ENCODE data around the gene PRDM11. TPM values are rescaled to one million over a fixed set of nuclear protein-coding genes. Genes with fewer than 3 reads are reported as not detected.

The PRDM11 gene
- total RNA-seq, 2 donors from 2014 or later, result 23.8 to 30.5 TPM

DNA sequence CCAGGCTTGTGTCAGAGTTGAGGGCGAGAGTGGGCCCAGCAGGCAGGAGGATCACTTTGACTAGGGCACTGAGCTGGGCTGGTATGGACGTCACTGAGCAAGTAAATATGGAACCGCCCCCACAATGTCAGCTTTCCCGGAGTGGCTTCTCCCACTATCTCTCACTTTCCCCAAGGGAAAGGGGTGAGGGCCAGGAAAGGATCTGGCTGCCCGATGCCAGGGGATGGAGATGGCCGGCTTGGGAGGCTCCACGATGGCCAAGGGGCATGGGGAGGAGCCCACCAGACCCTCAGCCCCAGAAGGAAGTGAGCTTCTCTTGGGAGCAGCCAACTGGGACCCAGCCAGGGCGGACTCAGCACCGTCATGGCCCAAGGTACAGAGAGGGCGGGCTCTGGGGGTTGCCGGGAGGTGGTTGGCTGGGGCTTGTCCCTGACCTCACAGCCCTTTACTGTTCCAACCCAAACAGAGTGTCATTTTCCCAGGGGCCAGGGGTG lies 8.7 kb downstream of the PRDM11 start:
- peak overlapping the region; percentile 4 to 66 for H3K27ac ChIP-seq
- no peaks in the 10 kb centered on the region for H3K9me3 ChIP-seq
- H3K4me3 ChIP-seq, result peak overlapping the region; percentile 34
- TF ChIP-seq, protein P1, sequence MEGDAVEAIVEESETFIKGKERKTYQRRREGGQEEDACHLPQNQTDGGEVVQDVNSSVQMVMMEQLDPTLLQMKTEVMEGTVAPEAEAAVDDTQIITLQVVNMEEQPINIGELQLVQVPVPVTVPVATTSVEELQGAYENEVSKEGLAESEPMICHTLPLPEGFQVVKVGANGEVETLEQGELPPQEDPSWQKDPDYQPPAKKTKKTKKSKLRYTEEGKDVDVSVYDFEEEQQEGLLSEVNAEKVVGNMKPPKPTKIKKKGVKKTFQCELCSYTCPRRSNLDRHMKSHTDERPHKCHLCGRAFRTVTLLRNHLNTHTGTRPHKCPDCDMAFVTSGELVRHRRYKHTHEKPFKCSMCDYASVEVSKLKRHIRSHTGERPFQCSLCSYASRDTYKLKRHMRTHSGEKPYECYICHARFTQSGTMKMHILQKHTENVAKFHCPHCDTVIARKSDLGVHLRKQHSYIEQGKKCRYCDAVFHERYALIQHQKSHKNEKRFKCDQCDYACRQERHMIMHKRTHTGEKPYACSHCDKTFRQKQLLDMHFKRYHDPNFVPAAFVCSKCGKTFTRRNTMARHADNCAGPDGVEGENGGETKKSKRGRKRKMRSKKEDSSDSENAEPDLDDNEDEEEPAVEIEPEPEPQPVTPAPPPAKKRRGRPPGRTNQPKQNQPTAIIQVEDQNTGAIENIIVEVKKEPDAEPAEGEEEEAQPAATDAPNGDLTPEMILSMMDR (IDR thresholded peaks at IDR 0.05), result no peak
- ATAC-seq (ENCODE audit: insufficient number of reproducible peaks, low FRiP score, low read depth) (no peak), DNase-seq (ENCODE audit: low spot score) (no peak)
- peaks cover 25 to 66% of the 10 kb centered on the region in 2 donors for H3K4me1 ChIP-seq (ENCODE audit: control insufficient read depth in 1 of 2, low read depth in 2 of 2)
- no peaks in the 10 kb centered on the region for H3K36me3 ChIP-seq
- no peaks in the 10 kb centered on the region for H3K27me3 ChIP-seq (replicated peaks; ENCODE audit: insufficient read depth)

DNA sequence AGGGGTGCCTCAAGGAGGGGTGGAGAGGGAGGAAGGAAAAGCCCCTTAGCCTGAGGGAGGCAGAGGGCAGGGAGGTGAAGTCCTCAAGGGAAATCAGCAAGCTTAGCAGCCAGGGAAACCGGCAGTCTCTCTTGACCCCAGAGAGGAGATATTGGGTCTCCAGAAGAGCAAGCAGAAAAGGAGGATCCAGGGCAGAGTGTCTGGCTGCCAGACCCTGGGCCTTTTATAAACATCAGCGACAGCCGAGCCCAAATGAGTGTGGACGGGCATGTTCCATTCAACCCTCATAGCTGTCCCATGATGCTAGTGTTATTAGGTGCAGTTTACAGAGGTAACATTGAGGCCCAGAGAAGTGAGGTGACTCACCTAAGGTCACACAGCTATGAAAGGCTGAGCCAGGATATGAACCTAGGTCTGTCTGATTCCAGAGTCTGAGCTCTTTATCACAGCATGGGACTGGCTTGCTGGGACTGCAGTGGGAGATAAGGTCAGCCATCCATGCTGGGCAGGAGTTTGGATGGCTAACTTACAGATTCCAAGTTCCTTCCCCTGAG lies 9.3 kb downstream of the PRDM11 start:
- TF ChIP-seq, protein P1 (IDR thresholded peaks at IDR 0.05), result no peak
- Histone ChIP-seq H3K9me3 (no peaks in the 10 kb centered on the region), H3K36me3 (no peaks in the 10 kb centered on the region), H3K27ac (peak overlapping the region; percentile 4 to 66), H3K27me3 (replicated peaks; ENCODE audit: insufficient read depth) (no peaks in the 10 kb centered on the region), H3K4me1 (ENCODE audit: control insufficient read depth in 1 of 2, low read depth in 2 of 2) (peaks cover 25 to 64% of the 10 kb centered on the region in 2 donors), H3K4me3 (peak overlapping the region; percentile 34)
- DNase-seq (ENCODE audit: low spot score) (no peak), ATAC-seq (ENCODE audit: insufficient number of reproducible peaks, low FRiP score, low read depth) (no peak)

GRCh38 chr11:45156201-45156600 lies 9.8 kb downstream of the PRDM11 start:
- H3K27ac ChIP-seq, result peak overlapping the region in 1 of 2 donors; percentile 4
- ATAC-seq (ENCODE audit: insufficient number of reproducible peaks, low FRiP score, low read depth), result no peak
- DNase-seq (ENCODE audit: low spot score), result no peak

GRCh38 chr11:45156741-45157140 lies 10.3 kb downstream of the PRDM11 start:
- no peak for ATAC-seq (ENCODE audit: insufficient number of reproducible peaks, low FRiP score, low read depth)
- peaks cover 32 to 74% of the 10 kb centered on the region in 2 donors for H3K4me1 ChIP-seq (ENCODE audit: control insufficient read depth in 1 of 2, low read depth in 2 of 2)
- H3K27ac ChIP-seq, result no peak overlapping the region
- H3K36me3 ChIP-seq, result no peaks in the 10 kb centered on the region
- H3K4me3 ChIP-seq, result no peak overlapping the region
- TF ChIP-seq, protein P1 (IDR thresholded peaks at IDR 0.05), result no peak
- no peak for DNase-seq (ENCODE audit: low spot score)
- no peaks in the 10 kb centered on the region for H3K27me3 ChIP-seq (replicated peaks; ENCODE audit: insufficient read depth)
- H3K9me3 ChIP-seq, result no peaks in the 10 kb centered on the region

More at GRCh38 chr11:45156201-45156600, 9.8 kb downstream of the PRDM11 start:
- no peaks in the 10 kb centered on the region for H3K36me3 ChIP-seq
- peaks cover 27 to 68% of the 10 kb centered on the region in 2 donors for H3K4me1 ChIP-seq (ENCODE audit: control insufficient read depth in 1 of 2, low read depth in 2 of 2)
- H3K9me3 ChIP-seq, result no peaks in the 10 kb centered on the region
- TF ChIP-seq, protein P1 (IDR thresholded peaks at IDR 0.05), result no peak
- no peaks in the 10 kb centered on the region for H3K27me3 ChIP-seq (replicated peaks; ENCODE audit: insufficient read depth)
- no peak overlapping the region for H3K4me3 ChIP-seq

DNA sequence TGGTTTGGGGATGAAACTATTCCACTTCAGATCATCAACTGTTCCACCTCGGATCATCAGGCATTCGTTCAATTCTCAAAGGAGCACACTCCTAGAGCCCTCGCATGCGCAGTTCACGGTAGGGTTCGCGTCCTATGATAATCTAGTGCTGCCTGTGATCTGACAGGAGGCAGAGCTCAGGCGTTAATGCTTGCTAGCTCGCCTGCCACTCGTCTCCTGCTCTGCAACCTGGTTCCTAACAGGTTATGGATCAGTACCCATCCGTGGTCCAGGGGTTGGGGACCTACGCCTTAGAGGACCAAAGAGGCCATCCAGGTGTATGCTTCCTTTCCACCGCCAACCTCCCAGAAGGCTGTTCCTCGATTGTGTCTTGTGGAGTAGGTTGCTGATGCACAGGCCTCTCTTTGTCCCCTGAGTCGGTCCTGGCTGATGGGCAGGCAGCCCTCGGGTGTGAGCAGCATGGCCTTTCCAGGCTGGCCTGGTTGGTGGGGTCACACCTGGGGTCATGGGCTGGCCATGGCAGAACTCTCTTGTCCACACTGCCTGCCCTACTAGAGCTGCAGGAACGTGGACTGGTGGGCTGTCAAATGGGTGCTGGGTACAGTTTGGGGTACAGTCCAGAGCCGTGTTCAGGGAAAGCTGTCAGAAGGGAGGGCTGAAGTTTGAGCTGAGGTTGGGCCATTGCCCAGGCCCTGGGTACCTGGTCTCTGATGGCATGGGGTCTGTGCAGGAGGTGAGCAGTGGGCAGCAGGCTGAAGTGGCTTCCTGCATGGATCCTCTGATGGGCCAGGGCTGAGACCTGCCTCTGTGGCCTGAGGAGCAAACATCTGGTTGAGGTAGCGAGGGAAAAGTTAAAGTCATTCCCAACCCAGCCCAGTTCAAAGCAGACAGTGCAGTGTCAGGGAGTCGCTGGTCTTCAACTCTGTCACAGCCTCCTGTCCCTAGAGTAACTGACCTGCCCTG lies 11.1 kb downstream of the PRDM11 start:
- TF ChIP-seq, protein P1 (IDR thresholded peaks at IDR 0.05), result no peak
- Histone ChIP-seq H3K27me3 (replicated peaks; ENCODE audit: insufficient read depth) (no peaks in the 10 kb centered on the region), H3K4me1 (ENCODE audit: control insufficient read depth in 1 of 2, low read depth in 2 of 2) (peaks cover 40 to 82% of the 10 kb centered on the region in 2 donors), H3K36me3 (no peaks in the 10 kb centered on the region), H3K4me3 (no peak overlapping the region), H3K27ac (peak overlapping the region; percentile 74 to 76), H3K9me3 (no peaks in the 10 kb centered on the region)
- DNase-seq (ENCODE audit: low spot score) (no peak), ATAC-seq (ENCODE audit: insufficient number of reproducible peaks, low FRiP score, low read depth) (no peak)
